Lung microvascular endothelial cell (primary cell): ENCODE results near the gene NAT9. TPM values are rescaled to one million over a fixed set of nuclear protein-coding genes. Genes with fewer than 3 reads are reported as not detected.

Experiments used
- DNase-seq, 2 donors: peaks; one replicate each; pipeline versions ENCODE4 v3.0.0 to v3.0.0-alpha.2; 2010; ENCODE audit warnings: low read depth in 2 of 2
- total RNA-seq: library from RNA; depleted of rRNA; stranded (reverse); fragments of >200 nt; gene quantifications from 2 replicates; pipeline ENCODE4 v1.2.1, GENCODE V29; 2014

Gene NAT9
- total RNA-seq, 1 donor from 2014 or later, result 20.0 TPM

DNA sequence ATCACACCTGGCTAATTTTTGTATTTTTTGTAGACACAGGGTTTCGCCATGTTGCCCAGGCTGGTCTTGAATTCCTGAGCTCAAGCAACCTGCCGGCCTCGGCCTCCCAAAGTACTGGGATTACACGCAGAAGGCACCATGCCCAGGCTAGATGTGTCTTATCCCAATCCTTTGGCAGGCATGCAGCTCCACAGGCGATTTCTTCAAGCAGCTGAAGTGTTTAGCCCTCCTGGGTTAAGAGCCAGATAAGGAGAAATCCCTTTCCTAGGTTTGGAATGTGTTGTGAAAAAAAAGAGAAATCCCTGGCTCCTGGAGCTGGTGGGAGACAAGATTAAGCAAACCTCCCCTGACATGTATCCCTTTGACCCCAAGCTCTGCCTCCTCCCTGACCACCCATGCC is 29.8 kb downstream of the NAT9 start:
- no peak for DNase-seq

DNA sequence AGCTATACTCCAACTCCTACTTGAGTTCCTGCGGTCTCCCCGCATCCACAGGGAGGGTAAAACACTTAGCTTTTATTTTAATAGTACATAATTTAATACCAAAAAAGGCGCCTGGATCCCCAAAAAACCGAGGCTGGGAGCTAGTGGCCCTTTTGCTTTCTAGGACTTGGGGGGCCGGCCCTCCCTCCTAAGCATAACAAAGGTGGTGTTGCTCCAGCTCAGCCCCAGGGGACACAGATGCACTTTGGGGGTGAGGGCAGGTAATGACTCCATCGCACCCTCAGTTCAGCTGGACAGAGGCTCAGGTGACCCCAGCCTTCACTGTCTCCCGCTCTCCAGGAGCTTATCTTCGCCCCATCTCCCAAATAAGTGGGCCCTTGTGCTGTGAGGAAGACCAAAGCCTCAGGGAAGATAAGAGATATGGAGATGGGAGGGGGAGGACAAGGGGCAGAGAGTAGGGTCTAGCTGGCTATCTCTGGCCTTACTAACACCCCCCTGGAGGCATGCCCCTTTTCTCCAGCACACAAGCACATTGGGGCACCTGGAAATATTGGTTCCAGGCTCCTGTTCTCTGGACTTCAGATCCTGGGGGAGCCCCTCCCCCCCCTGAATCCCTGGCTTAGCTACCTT is 30.5 kb downstream of the NAT9 start:
- DNase-seq, result no peak

DNA sequence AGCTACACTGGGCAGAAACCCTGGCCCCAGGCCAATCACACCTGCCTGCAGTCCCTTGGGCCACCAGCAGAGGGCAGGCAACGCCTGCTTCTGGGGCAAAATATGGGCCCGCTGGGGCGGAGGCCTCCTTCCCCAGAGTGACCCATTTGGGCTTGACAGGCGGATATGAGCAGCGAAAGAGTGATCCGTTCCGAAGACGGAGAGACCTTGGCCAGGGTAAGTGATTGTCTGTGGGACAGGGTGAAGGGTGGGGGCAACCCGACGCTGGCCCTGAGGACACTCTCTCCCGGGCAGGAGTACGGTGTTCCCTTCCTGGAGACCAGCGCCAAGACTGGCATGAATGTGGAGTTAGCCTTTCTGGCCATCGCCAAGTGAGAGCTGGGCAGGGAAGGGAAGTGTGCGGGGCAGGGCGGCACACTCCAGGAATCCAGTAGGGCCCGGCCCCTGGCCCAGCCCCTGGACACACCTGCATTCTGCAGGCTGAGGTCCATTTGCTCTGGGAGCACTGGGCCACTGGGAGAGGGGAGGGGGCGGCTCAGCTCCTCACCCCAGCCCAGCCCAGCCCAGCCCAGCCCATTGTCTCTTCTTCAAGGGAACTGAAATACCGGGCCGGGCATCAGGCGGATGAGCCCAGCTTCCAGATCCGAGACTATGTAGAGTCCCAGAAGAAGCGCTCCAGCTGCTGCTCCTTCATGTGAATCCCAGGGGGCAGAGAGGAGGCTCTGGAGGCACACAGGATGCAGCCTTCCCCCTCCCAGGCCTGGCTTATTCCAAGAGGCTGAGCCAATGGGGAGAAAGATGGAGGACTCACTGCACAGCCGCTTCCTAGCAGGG is 31.2 kb downstream of the NAT9 start:
- peak; percentile 63 to 75 for DNase-seq

GRCh38 chr17:74744349-74744713 is 31.8 kb downstream of the NAT9 start:
- no peak for DNase-seq

- no peak for DNase-seq
Measured at GRCh38 chr17:74743755-74744154, 32.4 kb downstream of the NAT9 start.

GRCh38 chr17:74742978-74743545 is 33.1 kb downstream of the NAT9 start:
- DNase-seq, result no peak

GRCh38 chr17:74742153-74742515 is 34.0 kb downstream of the NAT9 start:
- DNase-seq, result peak in 1 of 2 donors; percentile 43

DNA sequence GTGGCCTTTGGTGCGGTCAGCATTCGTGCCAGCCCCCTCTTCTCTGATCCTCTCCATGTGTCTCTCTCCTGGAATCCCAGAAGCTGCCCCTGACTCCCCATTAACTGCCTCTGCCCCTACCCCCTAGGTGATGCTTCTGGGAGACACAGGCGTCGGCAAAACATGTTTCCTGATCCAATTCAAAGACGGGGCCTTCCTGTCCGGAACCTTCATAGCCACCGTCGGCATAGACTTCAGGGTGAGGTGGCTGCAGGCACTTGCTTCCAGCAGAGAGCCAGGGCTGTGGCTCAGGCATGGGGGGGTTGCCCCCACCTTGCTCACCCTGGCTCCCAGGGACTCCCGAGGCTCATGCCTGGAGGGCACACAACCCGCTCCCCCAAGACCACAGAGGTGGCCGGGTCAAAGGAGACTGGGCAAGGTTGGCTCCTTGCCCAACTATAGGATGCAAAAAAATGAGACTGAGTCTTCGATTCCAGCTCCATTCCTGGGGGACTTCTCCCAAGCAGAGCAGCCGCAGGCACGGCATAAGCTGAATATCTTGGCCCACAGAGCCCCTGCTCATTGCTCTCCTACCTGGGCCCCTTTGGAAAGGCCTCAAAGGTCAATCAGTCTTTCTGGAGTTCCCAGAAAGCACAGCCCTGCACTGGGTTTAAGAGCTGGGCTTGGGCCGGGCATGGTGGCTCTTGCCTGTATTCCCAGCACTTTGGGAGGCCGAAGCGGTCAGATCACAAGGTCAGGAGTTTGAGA is 35.3 kb downstream of the NAT9 start:
- no peak for DNase-seq

- no peak for DNase-seq
Measured at GRCh38 chr17:74740173-74740572, 36.0 kb downstream of the NAT9 start.

DNA sequence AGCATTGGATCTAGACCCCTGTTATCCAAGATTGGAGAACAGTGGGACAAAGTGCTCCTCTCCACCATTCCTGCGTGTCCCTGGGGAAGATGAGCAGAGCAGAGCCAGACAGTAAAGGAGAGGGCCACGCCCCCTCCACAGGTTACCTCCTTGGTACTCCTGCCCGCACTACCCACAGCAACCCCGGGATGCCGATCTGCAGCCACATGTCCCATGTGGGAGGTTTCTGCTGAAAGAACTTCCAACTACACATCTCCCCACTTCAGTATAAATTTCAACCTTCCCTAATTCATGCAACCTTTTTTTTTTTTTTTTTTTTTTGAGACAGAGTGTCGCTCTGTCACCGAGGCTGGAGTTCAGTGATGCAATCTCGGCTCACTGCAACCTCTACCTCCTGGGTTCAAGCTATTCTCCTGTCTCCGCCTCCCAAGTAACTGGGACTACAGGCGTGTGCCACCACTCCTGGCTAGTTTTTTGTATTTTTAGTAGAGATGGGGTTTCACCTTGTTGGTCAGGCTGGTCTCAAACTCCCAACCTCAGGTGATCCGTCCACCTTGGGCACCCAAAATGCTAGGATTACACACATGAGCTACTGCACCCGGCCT is 36.8 kb downstream of the NAT9 start:
- DNase-seq, result no peak

DNA sequence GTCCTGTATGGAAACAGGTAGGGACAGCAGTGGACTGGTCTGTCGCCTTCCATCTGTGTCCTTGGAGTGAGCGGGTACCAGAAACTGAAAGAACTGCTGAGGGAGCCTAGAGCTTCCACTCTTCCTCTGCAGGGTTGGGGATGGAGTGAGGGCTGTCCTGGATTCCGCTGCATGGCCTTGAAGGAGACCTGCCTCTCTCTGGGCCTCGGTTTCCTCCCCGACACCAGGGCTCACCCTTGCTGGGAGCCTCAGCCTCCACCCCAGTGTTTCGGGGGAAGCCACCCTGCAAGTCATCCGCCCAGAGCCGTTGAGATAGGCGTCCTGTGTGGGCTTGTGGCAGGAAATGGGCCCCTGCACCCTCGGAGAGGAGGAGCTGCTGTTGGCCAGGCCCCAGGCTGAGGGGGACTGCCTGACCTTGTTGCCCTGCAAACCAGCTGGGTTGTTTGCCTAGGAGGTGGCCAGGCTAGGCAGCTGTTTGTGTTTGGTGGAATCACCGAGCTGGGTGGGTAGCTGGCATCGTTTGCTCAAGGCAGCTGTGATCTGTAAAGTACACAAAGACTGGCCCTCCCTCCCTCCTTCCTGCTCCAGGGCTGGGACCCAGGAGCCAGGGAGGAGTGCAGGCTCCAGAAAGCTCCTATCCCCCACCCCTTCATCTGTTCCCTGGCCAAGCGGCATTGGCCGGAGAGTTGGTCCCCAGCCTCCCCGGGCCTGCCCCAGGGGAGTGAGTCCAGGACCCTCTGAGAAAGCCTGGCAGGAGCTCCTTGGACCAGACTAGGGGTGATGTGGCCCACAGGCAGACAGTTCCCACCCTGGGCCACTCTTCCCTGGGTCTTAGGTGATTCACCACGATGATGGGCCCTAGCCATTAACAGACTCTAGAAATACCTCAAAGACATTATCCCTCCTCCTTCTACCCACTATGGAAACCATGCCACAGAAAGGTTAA is 37.8 kb downstream of the NAT9 start:
- DNase-seq, result no peak

DNA sequence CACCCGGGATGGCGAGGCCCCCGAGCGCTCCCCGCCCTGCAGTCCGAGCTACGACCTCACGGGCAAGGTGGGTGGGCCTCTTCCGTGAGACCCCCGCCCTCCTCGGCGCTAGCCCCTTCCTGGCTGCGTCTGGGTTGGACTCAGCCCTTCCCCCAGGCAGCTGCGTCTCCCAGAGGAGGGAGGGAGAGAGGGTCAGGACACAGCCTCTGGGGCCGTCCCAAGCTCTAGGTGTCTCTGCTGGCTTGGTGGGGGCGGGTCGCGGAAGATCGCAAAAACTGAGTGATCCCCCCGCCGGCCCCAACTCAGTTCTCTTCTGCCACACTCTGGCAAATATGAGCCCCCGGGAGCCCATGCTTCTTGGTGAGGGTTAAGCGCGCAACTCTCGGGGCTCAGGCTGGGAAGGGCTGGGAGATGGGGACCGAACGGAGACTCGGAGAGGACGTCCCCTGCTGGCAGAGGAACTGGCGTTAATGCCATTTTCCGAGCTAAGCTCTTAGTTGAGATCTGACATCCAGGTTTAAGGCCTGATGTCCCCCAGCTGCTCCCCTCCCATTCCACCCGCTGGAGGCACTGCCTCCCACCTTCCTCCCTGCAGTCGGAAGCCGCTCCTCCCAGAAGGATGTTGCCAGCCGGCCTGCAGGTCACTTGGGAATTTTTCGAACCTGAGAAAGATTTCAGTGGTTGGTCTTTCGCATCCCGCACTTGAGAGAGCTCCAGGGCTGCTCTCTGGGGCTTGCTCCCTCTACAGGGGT is 38.7 kb downstream of the NAT9 start:
- peak in 1 of 2 donors; percentile 20 for DNase-seq

DNA sequence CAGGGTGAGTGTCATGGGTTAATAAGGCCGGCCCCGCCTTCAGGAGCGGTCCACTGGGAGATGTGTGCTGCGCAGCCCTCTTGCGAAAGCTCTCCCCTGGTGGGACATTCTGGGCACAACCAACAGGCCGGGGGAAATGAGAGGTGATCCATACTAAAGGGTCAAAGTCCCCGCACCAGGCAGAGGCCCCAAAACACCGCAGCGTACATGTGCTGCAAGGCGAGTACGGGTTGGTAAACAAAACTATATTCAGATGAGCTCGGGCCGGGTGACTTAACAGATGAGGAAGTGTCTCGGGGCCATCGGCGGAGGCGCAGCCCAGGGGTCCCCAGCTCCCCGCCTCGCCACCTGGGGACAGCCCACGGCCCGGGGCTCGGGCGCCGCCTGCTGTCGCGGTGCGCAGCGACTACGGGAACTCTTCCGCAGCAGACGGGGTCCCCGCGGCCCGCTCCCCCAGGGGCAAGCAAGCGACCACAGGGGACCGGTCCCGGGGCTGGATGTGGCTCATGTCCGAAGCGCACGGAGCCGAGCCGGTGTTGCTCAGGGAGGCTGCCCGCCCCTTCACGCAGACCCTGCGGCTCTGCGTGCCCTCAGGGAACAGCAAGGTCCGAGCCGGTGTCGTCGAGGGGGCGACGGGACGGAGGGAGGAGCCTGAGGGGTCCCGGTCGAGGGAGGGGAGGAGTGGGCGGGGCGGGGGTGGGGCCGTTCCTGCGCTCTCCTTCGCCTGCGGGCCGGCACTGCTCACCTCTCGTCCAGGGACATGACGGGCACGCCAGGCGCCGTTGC is 39.4 kb downstream of the NAT9 start, which contains the start of gene RAB37:
RAB37 (plus strand) TSS at position 744 of the 786 bp plus-strand sequence; CDS start at position 761, 17 bp downstream.
- DNase-seq, result no peak

DNA sequence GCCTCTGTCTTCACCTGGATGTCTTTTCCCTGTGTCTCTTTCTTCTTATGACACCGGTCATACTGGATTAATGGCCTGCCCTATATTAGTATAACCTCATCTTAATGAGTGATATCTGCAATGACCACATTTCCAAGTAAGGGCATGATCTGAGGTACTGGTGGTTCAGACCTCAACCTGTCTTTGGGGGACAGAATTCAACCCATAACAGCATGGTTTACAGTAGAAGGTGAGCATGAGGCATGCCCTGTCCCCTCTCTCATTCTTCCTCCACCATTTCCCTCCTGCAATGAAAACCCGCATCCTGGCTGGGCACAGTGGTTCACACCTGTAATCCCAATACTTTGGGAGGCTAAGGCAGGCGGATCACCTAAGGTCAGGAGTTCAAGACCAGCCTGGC is 41.9 kb downstream of the NAT9 start:
- DNase-seq, result no peak

- no peak for DNase-seq
Measured at GRCh38 chr17:74733365-74734122, 42.6 kb downstream of the NAT9 start.

GRCh38 chr17:74732042-74732867 is 43.9 kb downstream of the NAT9 start:
- no peak for DNase-seq

- no peak for DNase-seq
Measured at GRCh38 chr17:74731347-74731605, 44.9 kb downstream of the NAT9 start.
